Activated CD8-positive, alpha-beta memory T cell treated with anti-CD3 and anti-CD28 coated beads for 4 hours (primary cell): ENCODE measurements around the gene PRR5L.

Source experiments
- DNase-seq, 2 donors: peaks; one replicate each; pipeline ENCODE4 v3.0.0-alpha.2; 2020; ENCODE audit warnings: low read depth in 2 of 2

The PRR5L gene

GRCh38 chr11:36326524-36327419, 30.7 kb downstream of the PRR5L start:
- DNase-seq: no peak

- no peak for DNase-seq
Measured at GRCh38 chr11:36328966-36329673, 33.0 kb downstream of the PRR5L start.

GRCh38 chr11:36330411-36330810, 34.3 kb downstream of the PRR5L start:
- DNase-seq: no peak

GRCh38 chr11:36333468-36333867, 37.4 kb downstream of the PRR5L start:
- no peak for DNase-seq

GRCh38 chr11:36333897-36334296, 37.8 kb downstream of the PRR5L start:
- DNase-seq: no peak

GRCh38 chr11:36339888-36340287, 43.8 kb downstream of the PRR5L start:
- no peak for DNase-seq

GRCh38 chr11:36340897-36341296, 44.8 kb downstream of the PRR5L start:
- no peak for DNase-seq

- DNase-seq: no peak
Measured at GRCh38 chr11:36341915-36342314, 45.8 kb downstream of the PRR5L start.

- DNase-seq: no peak
Measured at GRCh38 chr11:36342327-36342726, 46.2 kb downstream of the PRR5L start.

GRCh38 chr11:36343436-36343835, 47.3 kb downstream of the PRR5L start:
- no peak for DNase-seq

GRCh38 chr11:36345084-36345511, 49.0 kb downstream of the PRR5L start:
- DNase-seq: no peak

- DNase-seq: no peak
Measured at GRCh38 chr11:36345535-36346141, 49.5 kb downstream of the PRR5L start.

GRCh38 chr11:36346562-36347383, 50.7 kb downstream of the PRR5L start:
- DNase-seq: no peak

- DNase-seq: no peak
Measured at GRCh38 chr11:36347384-36347906, 51.4 kb downstream of the PRR5L start.

GRCh38 chr11:36349351-36350136, 53.5 kb downstream of the PRR5L start:
- DNase-seq: no peak

- no peak for DNase-seq
Measured at GRCh38 chr11:36350137-36350513, 54.0 kb downstream of the PRR5L start.

GRCh38 chr11:36352922-36353321, 56.8 kb downstream of the PRR5L start:
- DNase-seq: no peak

GRCh38 chr11:36354221-36355003, 58.3 kb downstream of the PRR5L start:
- no peak for DNase-seq

GRCh38 chr11:36356201-36356600, 60.1 kb downstream of the PRR5L start:
- DNase-seq: no peak

GRCh38 chr11:36357831-36358230, 61.7 kb downstream of the PRR5L start:
- no peak for DNase-seq
